HG03025 (cell line): ENCODE data around the gene TMPRSS9.
"Not testable (repeated sequence)": the region's sequence is repeated elsewhere in the genome, so short reads cannot be mapped to it uniquely, and the experiment has no call there.

Experiments
- ATAC-seq: cut with Tn5 transposase; IDR thresholded peaks from one replicate; pipeline ENCODE4 v1.9.1; 2021; ENCODE audit warnings: mild to moderate bottlenecking, moderate library complexity; ENCODE audit not compliant: unreplicated experiment, low FRiP score

The TMPRSS9 gene

DNA sequence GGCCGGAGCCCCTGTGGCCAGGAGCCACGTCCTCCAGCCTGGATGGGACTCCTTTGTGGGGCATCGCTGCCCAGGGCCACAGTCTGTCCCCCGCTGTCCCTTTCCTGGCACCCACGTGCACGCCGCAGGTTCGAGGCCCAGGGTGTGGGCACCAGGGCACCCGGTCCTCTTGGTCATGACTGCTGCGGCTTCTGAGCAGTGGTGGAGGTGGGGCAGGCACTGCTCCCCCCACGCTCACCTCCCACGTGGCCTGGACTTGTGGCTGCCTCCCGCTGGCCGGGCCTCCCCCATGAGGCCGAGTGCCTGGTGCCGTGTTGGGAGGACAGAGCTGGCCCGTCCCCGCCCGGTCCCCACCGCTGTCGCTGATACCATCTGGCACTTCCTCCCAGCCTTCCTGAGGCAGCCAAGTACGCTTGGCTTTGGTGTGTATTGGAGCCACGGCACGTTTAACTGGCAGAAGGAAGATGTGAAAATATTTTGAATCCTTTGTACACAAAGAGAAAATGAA, 18.8 kb upstream of the TMPRSS9 start:
- ATAC-seq: no peak

DNA sequence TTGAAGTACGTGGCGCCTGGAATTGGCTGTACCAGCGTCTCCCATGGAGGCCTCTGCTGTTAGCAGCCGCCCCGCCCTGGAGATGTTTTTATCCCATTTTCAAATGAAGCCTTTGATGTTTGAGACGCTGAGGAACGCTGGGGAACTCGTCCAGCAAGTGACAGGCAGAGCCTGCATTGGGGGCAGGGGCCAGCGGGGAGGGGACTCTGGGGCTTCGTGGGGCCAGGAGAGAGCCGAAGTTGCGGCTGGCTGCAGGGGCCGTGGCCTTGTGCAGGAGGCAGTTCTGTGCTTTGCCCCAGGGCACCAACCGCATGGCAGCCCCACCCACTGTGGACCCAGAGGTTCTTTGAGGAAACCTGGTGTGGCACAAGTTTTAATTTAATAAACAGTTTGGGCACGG, 18.1 kb upstream of the TMPRSS9 start:
- no peak for ATAC-seq

- ATAC-seq: no peak
Measured at GRCh38 chr19:2342656-2343288, 17.3 kb upstream of the TMPRSS9 start.

GRCh38 chr19:2343289-2343982, 16.6 kb upstream of the TMPRSS9 start:
- ATAC-seq: no peak

DNA sequence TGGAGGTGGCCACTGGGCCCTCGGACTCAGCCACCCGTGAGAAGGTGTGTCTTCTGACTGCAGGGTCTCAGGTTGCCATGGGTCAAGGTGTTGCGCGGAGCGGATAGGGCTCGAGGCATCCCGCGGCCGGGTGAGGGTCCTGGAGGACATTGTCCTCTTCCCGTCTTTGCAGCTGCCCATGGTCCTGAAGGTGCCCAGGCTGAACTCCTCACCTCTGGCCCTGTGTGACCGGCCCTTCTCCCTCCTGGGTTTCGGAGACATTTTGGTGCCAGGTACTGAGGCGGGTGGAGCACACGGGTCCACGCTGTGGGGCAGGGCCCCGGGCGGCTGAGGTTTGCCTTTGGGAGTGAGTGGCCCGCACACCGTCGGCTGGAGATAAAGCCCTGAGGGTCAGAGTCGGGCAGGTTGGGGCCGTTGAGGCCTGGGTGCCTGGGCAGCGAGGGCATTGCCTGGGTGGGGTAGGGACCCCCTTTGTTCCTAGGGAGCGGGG, 15.6 kb upstream of the TMPRSS9 start:
- ATAC-seq: no peak

GRCh38 chr19:2345076-2345475, 15.0 kb upstream of the TMPRSS9 start:
- no peak for ATAC-seq

GRCh38 chr19:2345794-2346663, 14.0 kb upstream of the TMPRSS9 start:
- no peak for ATAC-seq

DNA sequence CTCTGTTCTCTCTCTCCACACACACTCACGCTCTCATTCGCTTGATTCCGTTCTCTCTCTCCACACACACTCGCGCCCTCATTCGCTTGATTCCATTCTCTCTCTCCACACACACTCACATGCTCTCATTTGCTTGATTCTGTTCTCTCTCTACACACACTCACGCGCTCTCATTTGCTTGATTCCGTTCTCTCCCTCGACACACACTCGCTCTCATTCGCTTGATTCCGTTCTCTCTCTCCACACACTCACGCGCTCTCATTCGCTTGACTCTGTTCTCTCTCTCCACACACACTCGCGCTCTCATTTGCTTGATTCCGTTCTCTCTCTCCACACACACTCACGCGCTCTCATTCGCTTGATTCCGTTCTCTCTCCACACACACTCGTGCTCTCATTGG, 10.2 kb upstream of the TMPRSS9 start:
- not testable (repeated sequence) for ATAC-seq

DNA sequence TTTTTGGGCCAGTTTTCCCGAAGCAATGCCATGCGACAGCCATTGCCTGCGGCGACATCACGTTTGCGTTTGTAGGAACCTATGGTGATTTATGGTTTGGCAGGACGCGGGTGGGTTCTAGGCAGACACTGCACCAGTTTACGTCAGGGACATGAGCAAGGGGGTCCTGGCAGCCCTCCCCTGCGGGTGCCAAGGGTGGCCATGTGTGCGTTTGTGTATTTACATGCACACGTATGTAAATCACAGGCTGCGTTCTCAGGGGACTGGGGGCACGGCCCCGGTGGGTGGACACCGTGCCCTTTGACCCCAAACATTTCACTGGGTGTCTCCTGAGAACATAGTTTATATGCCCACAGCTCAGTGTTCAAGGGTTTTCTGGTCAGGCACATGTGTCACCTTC, 9.4 kb upstream of the TMPRSS9 start:
- ATAC-seq: no peak

DNA sequence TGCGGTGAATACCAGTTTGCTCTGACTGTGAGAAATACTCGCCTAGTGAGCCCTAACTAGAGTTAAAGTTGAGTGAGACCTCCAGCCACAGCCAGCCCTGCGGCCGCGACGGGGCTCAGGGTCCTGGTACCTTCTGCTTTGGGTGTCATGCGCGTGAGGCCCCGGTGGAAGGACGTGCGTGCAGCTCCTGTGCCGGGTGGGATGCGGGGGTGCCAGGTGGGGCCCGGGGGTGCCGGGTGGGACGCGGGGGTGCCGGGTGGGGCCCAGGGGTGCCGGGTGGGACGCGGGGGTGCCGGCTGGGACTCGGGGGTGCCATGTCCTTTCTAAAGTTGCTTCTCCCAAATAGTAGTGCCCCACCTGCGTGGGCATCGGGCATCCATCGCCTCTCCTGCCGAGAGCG, 8.5 kb upstream of the TMPRSS9 start:
- ATAC-seq: no peak

DNA sequence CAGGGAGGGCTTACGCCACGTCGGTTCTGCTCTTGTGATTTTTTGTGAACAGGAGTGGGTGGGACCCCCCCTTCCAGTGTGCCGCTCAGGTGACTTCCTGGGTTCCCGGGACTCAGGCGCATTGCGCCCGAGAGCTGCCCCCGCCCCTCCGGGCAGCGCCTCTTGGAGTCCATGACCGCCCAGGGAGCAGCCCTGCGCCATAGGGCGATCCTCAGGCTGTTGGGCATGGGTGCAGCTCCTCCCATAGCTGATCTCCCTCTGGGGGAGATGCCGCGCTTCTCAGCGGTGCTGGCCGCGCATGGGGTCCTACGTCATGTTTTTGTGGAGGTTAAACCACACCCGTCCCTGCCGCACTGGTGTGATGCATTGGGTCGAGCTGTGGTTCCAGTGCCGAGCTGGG, 7.9 kb upstream of the TMPRSS9 start:
- ATAC-seq: no peak

GRCh38 chr19:2353159-2353886, 6.7 kb upstream of the TMPRSS9 start:
- ATAC-seq: no peak

GRCh38 chr19:2353887-2354592, 6.0 kb upstream of the TMPRSS9 start:
- no peak for ATAC-seq

GRCh38 chr19:2354670-2355069, 5.4 kb upstream of the TMPRSS9 start:
- ATAC-seq: no peak

GRCh38 chr19:2355168-2356035, 4.7 kb upstream of the TMPRSS9 start:
- no peak for ATAC-seq

DNA sequence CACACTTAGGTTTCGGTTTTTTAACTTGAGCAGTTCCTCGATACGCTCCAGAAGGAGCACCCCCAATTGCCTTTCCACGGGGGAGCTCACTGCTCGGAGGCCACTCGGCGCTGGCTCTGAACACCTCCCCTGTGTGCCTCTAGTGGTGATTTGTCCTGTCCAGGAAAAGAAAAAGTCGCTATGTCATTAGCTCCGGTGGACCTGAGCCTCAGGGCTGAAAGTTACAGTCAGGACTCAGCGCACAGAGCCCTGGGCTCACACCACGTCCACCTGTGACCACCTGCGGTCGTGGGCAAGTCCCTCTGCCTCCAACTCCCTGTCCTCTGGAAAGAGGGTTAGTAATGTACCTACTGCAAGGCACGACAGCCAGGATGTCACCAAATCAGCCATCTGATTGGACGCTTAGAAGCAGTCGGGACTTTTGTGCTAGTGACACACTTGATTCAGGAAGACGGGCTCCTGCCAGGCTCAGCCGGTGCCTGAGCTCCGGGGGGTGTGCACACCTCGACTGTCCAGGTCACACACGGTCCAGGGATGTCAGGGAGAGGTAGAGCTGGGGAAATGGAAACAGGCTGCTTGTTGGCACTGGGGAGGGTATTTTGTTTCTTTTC, 3.9 kb upstream of the TMPRSS9 start:
- no peak for ATAC-seq

GRCh38 chr19:2357279-2358206, 2.5 kb upstream of the TMPRSS9 start:
- ATAC-seq: no peak
